ENCODE data around the gene CLASP2. TPM values are rescaled to one million over a fixed set of nuclear protein-coding genes. Genes with fewer than 3 reads are reported as not detected.
A peak's percentile ranks its signal among the peaks of the same experiment; 100 is the strongest.
"Not testable (repeated sequence)": the region's sequence is repeated elsewhere in the genome, so short reads cannot be mapped to it uniquely, and the experiment has no call there.

Gene CLASP2
- polyA plus RNA-seq (2013, experiment 1 of 2) = 24.2 TPM
- 25.8 TPM for polyA plus RNA-seq (2013, experiment 2 of 2)

GRCh38 chr3:33717866-33718594 is at the start of gene CLASP2:
Gene CLASP2, minus strand, starts transcription at chr3:33718254. Its CDS starts 252 bp downstream, at chr3:33718002.
- peaks cover 4% of the 10 kb centered on the region for H3K79me1 ChIP-seq (ENCODE audit: low read depth, low read length)
- H3K4ac ChIP-seq (ENCODE audit: low read length) = no peak within 1 kb of the TSS

DNA sequence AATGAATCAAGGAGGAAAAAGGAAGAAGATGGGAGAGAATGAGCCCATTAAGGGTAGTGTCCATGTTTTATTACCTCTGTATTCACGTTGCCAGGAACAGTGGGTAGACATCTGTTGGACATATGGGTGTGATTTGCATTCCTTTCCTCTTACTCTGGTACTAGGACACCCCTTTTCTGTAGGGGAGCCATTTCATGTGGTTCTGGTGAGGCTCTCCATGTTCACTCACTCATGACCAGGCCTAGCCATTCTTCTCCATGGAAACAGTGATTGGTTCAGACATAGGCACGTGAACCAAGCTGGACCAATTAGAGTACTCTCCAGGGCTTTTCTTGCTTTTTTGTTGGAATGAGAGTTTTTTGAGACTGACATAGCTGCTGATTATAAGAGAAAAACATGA is 40.8 kb upstream of the CLASP2 start:
- no peaks in the 10 kb centered on the region for H3K36me3 ChIP-seq (replicated peaks in 1 of 2; ENCODE audit: control insufficient read depth in 2 of 2, insufficient read depth in 2 of 2, low read length in 2 of 2)

More at GRCh38 chr3:33717866-33718594, at the start of gene CLASP2:
- Histone ChIP-seq H2AK5ac (ENCODE audit: low read depth, low read length) (no peak within 1 kb of the TSS), H3K9ac (ENCODE audit: low read depth, low read length, poor library complexity) (peak within 1 kb of the TSS; percentile 90), H2BK15ac (ENCODE audit: low read length) (no peak within 1 kb of the TSS), H3K4me1 (ENCODE audit: control insufficient read depth in 2 of 2, insufficient read depth in 1 of 2, low read depth in 1 of 2, low read length in 2 of 2) (peaks cover 2 to 3% of the 10 kb centered on the region in 2 donors), H2BK5ac (ENCODE audit: low read length) (peak within 1 kb of the TSS; percentile 85), H3K9me3 (replicated peaks in 1 of 2; ENCODE audit: control insufficient read depth in 2 of 2, insufficient read depth in 1 of 2, low read depth in 1 of 2, low read length in 2 of 2) (no peaks in the 10 kb centered on the region), H3K18ac (ENCODE audit: low read length) (peak within 1 kb of the TSS; percentile 95), H3K27ac (replicated peaks; ENCODE audit: low read length) (peak within 1 kb of the TSS; percentile 73), H3K36me3 (replicated peaks in 1 of 2; ENCODE audit: control insufficient read depth in 2 of 2, insufficient read depth in 2 of 2, low read length in 2 of 2) (peaks cover 0 to 3% of the 10 kb centered on the region in 2 donors), H2BK120ac (ENCODE audit: low read depth, low read length) (no peak within 1 kb of the TSS), H3K27me3 (ENCODE audit: control insufficient read depth in 3 of 3, insufficient read depth in 3 of 3, low read depth in 1 of 3, low read length in 3 of 3) (no peaks in the 10 kb centered on the region), H2AFZ (ENCODE audit: low read length) (peak within 1 kb of the TSS; percentile 100), H3K4me2 (ENCODE audit: insufficient read depth, low read length, poor library complexity, severe bottlenecking) (peak within 1 kb of the TSS; percentile 66), H3K4me3 (ENCODE audit: low read length in 2 of 2) (peak within 1 kb of the TSS; percentile 89 to 96), H4K8ac (ENCODE audit: low read depth, low read length) (no peak within 1 kb of the TSS), H3K23ac (ENCODE audit: low read depth, low read length, poor library complexity) (peak within 1 kb of the TSS; percentile 90), H4K91ac (ENCODE audit: low read depth, low read length, poor library complexity) (no peak within 1 kb of the TSS), H2BK12ac (ENCODE audit: low read length) (no peak within 1 kb of the TSS), H3K14ac (ENCODE audit: low read length) (no peak within 1 kb of the TSS)
- no CpG with 5 or more reads among the region's 68 CpGs for WGBS, 2 donors (ENCODE audit: extremely low coverage in 2 of 2, insufficient read length in 2 of 2, insufficient replicate concordance in 1 of 2)
- DNase-seq (ENCODE audit: low spot score) = peak; percentile 84

GRCh38 chr3:33758281-33758680 is 40.2 kb upstream of the CLASP2 start:
- H3K9me3 ChIP-seq (replicated peaks in 1 of 2; ENCODE audit: control insufficient read depth in 2 of 2, insufficient read depth in 1 of 2, low read depth in 1 of 2, low read length in 2 of 2) = peaks cover 0 to 2% of the 10 kb centered on the region in 2 donors
- H4K91ac ChIP-seq (ENCODE audit: low read depth, low read length, poor library complexity) = no peak overlapping the region
- H3K79me1 ChIP-seq (ENCODE audit: low read depth, low read length) = no peaks in the 10 kb centered on the region
- no peak overlapping the region for H2BK5ac ChIP-seq (ENCODE audit: low read length)
- H2BK120ac ChIP-seq (ENCODE audit: low read depth, low read length) = no peak overlapping the region
- no peak overlapping the region for H2BK15ac ChIP-seq (ENCODE audit: low read length)
- no peak overlapping the region for H2AK5ac ChIP-seq (ENCODE audit: low read depth, low read length)
- no peak overlapping the region for H3K4me3 ChIP-seq (ENCODE audit: low read length in 2 of 2)
- H3K4ac ChIP-seq (ENCODE audit: low read length) = no peak overlapping the region
- no peak overlapping the region for H4K8ac ChIP-seq (ENCODE audit: low read depth, low read length)
- no peak overlapping the region for H3K4me2 ChIP-seq (ENCODE audit: insufficient read depth, low read length, poor library complexity, severe bottlenecking)
- H3K36me3 ChIP-seq (replicated peaks in 1 of 2; ENCODE audit: control insufficient read depth in 2 of 2, insufficient read depth in 2 of 2, low read length in 2 of 2) = no peaks in the 10 kb centered on the region
- no peak overlapping the region for H3K23ac ChIP-seq (ENCODE audit: low read depth, low read length, poor library complexity)
- no peaks in the 10 kb centered on the region for H3K27me3 ChIP-seq (ENCODE audit: control insufficient read depth in 3 of 3, insufficient read depth in 3 of 3, low read depth in 1 of 3, low read length in 3 of 3)
- H2BK12ac ChIP-seq (ENCODE audit: low read length) = no peak overlapping the region
- H3K9ac ChIP-seq (ENCODE audit: low read depth, low read length, poor library complexity) = no peak overlapping the region
- no peak overlapping the region for H3K18ac ChIP-seq (ENCODE audit: low read length)
- no peak overlapping the region for H3K14ac ChIP-seq (ENCODE audit: low read length)
- H3K4me1 ChIP-seq (ENCODE audit: control insufficient read depth in 2 of 2, insufficient read depth in 1 of 2, low read depth in 1 of 2, low read length in 2 of 2) = no peaks in the 10 kb centered on the region
- peak overlapping the region; percentile 72 for H2AFZ ChIP-seq (ENCODE audit: low read length)
- no peak overlapping the region for H3K27ac ChIP-seq (replicated peaks; ENCODE audit: low read length)
- no peak for DNase-seq (ENCODE audit: low spot score)

More for the DNA sequence above, 40.8 kb upstream of the CLASP2 start:
- H3K4me1 ChIP-seq (ENCODE audit: control insufficient read depth in 2 of 2, insufficient read depth in 1 of 2, low read depth in 1 of 2, low read length in 2 of 2) = no peaks in the 10 kb centered on the region
- no CpG with 5 or more reads among the region's 2 CpGs for WGBS, 2 donors (ENCODE audit: extremely low coverage in 2 of 2, insufficient read length in 2 of 2, insufficient replicate concordance in 1 of 2)
- no peak overlapping the region for H2AK5ac ChIP-seq (ENCODE audit: low read depth, low read length)
- H4K91ac ChIP-seq (ENCODE audit: low read depth, low read length, poor library complexity) = no peak overlapping the region
- H3K14ac ChIP-seq (ENCODE audit: low read length) = no peak overlapping the region
- no peak overlapping the region for H3K18ac ChIP-seq (ENCODE audit: low read length)
- no peak overlapping the region for H3K9ac ChIP-seq (ENCODE audit: low read depth, low read length, poor library complexity)
- no peak overlapping the region for H3K23ac ChIP-seq (ENCODE audit: low read depth, low read length, poor library complexity)
- no peaks in the 10 kb centered on the region for H3K27me3 ChIP-seq (ENCODE audit: control insufficient read depth in 3 of 3, insufficient read depth in 3 of 3, low read depth in 1 of 3, low read length in 3 of 3)
- no peak overlapping the region for H2BK5ac ChIP-seq (ENCODE audit: low read length)
- no peak overlapping the region for H3K4me3 ChIP-seq (ENCODE audit: low read length in 2 of 2)
- H3K4ac ChIP-seq (ENCODE audit: low read length) = no peak overlapping the region
- no peaks in the 10 kb centered on the region for H3K9me3 ChIP-seq (replicated peaks in 1 of 2; ENCODE audit: control insufficient read depth in 2 of 2, insufficient read depth in 1 of 2, low read depth in 1 of 2, low read length in 2 of 2)
- H2BK12ac ChIP-seq (ENCODE audit: low read length) = no peak overlapping the region
- no peak overlapping the region for H3K27ac ChIP-seq (replicated peaks; ENCODE audit: low read length)
- H3K4me2 ChIP-seq (ENCODE audit: insufficient read depth, low read length, poor library complexity, severe bottlenecking) = no peak overlapping the region
- no peak overlapping the region for H2BK15ac ChIP-seq (ENCODE audit: low read length)
- peak overlapping the region; percentile 72 for H2AFZ ChIP-seq (ENCODE audit: low read length)
- no peak overlapping the region for H2BK120ac ChIP-seq (ENCODE audit: low read depth, low read length)
- no peaks in the 10 kb centered on the region for H3K79me1 ChIP-seq (ENCODE audit: low read depth, low read length)
- no peak overlapping the region for H4K8ac ChIP-seq (ENCODE audit: low read depth, low read length)
- DNase-seq (ENCODE audit: low spot score) = no peak

DNA sequence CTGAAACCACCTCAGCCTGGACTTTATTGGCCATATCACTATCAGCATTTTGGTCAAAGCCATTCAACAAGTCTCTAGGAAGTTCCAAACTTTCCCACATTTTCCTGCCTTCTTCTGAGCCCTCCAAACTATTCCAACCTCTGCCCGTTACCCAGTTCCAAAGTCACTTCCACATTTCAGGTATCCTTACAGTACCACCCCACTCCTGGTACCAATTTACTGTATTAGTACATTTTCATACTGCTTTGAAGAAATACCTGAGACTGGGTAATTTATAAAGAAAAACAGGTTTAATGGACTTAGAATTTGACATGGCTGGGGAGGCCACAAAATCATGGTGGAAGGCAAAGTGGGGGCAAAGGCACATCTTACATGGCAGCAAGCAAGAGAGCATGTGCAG is 36.3 kb upstream of the CLASP2 start:
- not testable (repeated sequence) for H4K91ac ChIP-seq (ENCODE audit: low read depth, low read length, poor library complexity)

More for the DNA sequence above, 36.3 kb upstream of the CLASP2 start:
- H2BK5ac ChIP-seq (ENCODE audit: low read length); DNase-seq (ENCODE audit: low spot score); H3K9ac ChIP-seq (ENCODE audit: low read depth, low read length, poor library complexity); H2AFZ ChIP-seq (ENCODE audit: low read length); H3K9me3 ChIP-seq (replicated peaks in 1 of 2; ENCODE audit: control insufficient read depth in 2 of 2, insufficient read depth in 1 of 2, low read depth in 1 of 2, low read length in 2 of 2); H3K27me3 ChIP-seq (ENCODE audit: control insufficient read depth in 3 of 3, insufficient read depth in 3 of 3, low read depth in 1 of 3, low read length in 3 of 3); H3K27ac ChIP-seq (replicated peaks; ENCODE audit: low read length); H3K4ac ChIP-seq (ENCODE audit: low read length); H3K4me2 ChIP-seq (ENCODE audit: insufficient read depth, low read length, poor library complexity, severe bottlenecking); H3K4me1 ChIP-seq (ENCODE audit: control insufficient read depth in 2 of 2, insufficient read depth in 1 of 2, low read depth in 1 of 2, low read length in 2 of 2); H3K4me3 ChIP-seq (ENCODE audit: low read length in 2 of 2); H3K23ac ChIP-seq (ENCODE audit: low read depth, low read length, poor library complexity); H2BK120ac ChIP-seq (ENCODE audit: low read depth, low read length); H3K14ac ChIP-seq (ENCODE audit: low read length); H4K8ac ChIP-seq (ENCODE audit: low read depth, low read length); H3K36me3 ChIP-seq (replicated peaks in 1 of 2; ENCODE audit: control insufficient read depth in 2 of 2, insufficient read depth in 2 of 2, low read length in 2 of 2); H2AK5ac ChIP-seq (ENCODE audit: low read depth, low read length); H3K79me1 ChIP-seq (ENCODE audit: low read depth, low read length); H2BK15ac ChIP-seq (ENCODE audit: low read length); H3K18ac ChIP-seq (ENCODE audit: low read length); H2BK12ac ChIP-seq (ENCODE audit: low read length): not testable (repeated sequence)
- no CpG with 5 or more reads among the region's 1 CpG for WGBS, 2 donors (ENCODE audit: extremely low coverage in 2 of 2, insufficient read length in 2 of 2, insufficient replicate concordance in 1 of 2)

Data from neuronal stem cell (in vitro differentiated cells).